HepG2 (cell line): ENCODE results near the gene HSPA5. TPM values are rescaled to one million over a fixed set of nuclear protein-coding genes. Genes with fewer than 3 reads are reported as not detected.

ENCODE experiments used
- ATAD3A ChIP-seq: sonication (generic); formaldehyde crosslinking; IDR thresholded peaks from 2 replicates; pipeline ENCODE4 v1.4.0; 2020; ENCODE audit warnings: missing genetic modification reagents
- ATF5 ChIP-seq: sonication (generic); formaldehyde crosslinking; IDR thresholded peaks from 2 replicates; pipeline ENCODE4 v1.4.0; 2020; ENCODE audit warnings: mild to moderate bottlenecking, low read depth, missing genetic modification reagents
- ATM ChIP-seq: fragments of 450-650 bp; IDR thresholded peaks from 2 replicates; pipeline ENCODE4 v1.7.1; 2017; ENCODE audit warnings: mild to moderate bottlenecking, borderline replicate concordance
- CENPX ChIP-seq: sonication (generic); formaldehyde crosslinking; IDR thresholded peaks from 2 replicates; pipeline ENCODE4 v1.9.0; 2021; ENCODE audit warnings: mild to moderate bottlenecking, missing genetic modification reagents, moderate library complexity
- CREB3 ChIP-seq: sonication (generic); formaldehyde crosslinking; IDR thresholded peaks from 2 replicates; pipeline ENCODE4 v1.5.0; 2020; ENCODE audit warnings: missing genetic modification reagents
- DMAP1 ChIP-seq: IDR thresholded peaks from 2 replicates; pipeline ENCODE4 v1.6.1; 2016
- EED ChIP-seq: sonication (generic); formaldehyde crosslinking; IDR thresholded peaks from 2 replicates; pipeline ENCODE4 v1.5.0; 2020; ENCODE audit warnings: mild to moderate bottlenecking, missing genetic modification reagents
- HOXA9 ChIP-seq: sonication (generic); formaldehyde crosslinking; IDR thresholded peaks from 2 replicates; pipeline ENCODE4 v1.8.1; 2022; ENCODE audit warnings: missing genetic modification reagents, mild to moderate bottlenecking, moderate library complexity, borderline replicate concordance
- MIER2 ChIP-seq: IDR thresholded peaks from 2 replicates; pipeline ENCODE4 v1.6.1; 2016; ENCODE audit warnings: missing biosample characterization, missing genetic modification reagents
- MTF1 ChIP-seq: sonication (generic); formaldehyde crosslinking; IDR thresholded peaks from 2 replicates; pipeline ENCODE4 v1.5.0; 2020; ENCODE audit warnings: missing genetic modification reagents
- NPAS2 ChIP-seq: sonication (generic); formaldehyde crosslinking; IDR thresholded peaks from 2 replicates; pipeline ENCODE4 v1.8.0; 2022; ENCODE audit warnings: mild to moderate bottlenecking, missing genetic modification reagents, borderline replicate concordance
- PLRG1 ChIP-seq: fragments of 450-650 bp; conservative IDR thresholded peaks from 2 replicates; pipeline ENCODE4 v1.6.1; 2016
- THAP11 ChIP-seq: IDR thresholded peaks from 2 replicates; pipeline ENCODE4 v1.6.1; 2016; ENCODE audit warnings: missing biosample characterization, missing genetic modification reagents
- WIZ ChIP-seq: sonication (generic); formaldehyde crosslinking; IDR thresholded peaks from 2 replicates; pipeline ENCODE4 v1.5.1; 2020; ENCODE audit warnings: mild to moderate bottlenecking, missing genetic modification reagents
- ZFAT ChIP-seq: sonication (generic); formaldehyde crosslinking; conservative IDR thresholded peaks from 2 replicates; pipeline ENCODE4 v1.8.1; 2023; ENCODE audit warnings: missing genetic modification reagents, inconsistent platforms
- ZFP82 ChIP-seq: sonication (generic); formaldehyde crosslinking; IDR thresholded peaks from 2 replicates; pipeline ENCODE4 v1.5.1; 2020; ENCODE audit warnings: mild to moderate bottlenecking, missing genetic modification reagents, borderline replicate concordance
- ZGPAT ChIP-seq: IDR thresholded peaks from 2 replicates; pipeline ENCODE4 v1.6.1; 2016; ENCODE audit warnings: mild to moderate bottlenecking
- ZNF207 ChIP-seq: fragments of 450-650 bp; IDR thresholded peaks from 2 replicates; pipeline ENCODE4 v1.6.1; 2016; ENCODE audit warnings: antibody characterized with exemption, borderline replicate concordance
- ZNF235 ChIP-seq: sonication (generic); formaldehyde crosslinking; IDR thresholded peaks from 2 replicates; pipeline ENCODE4 v1.8.1; 2023; ENCODE audit warnings: mild to moderate bottlenecking, missing genetic modification reagents, borderline replicate concordance
- ZNF253 ChIP-seq: sonication (generic); formaldehyde crosslinking; IDR thresholded peaks from 2 replicates; pipeline ENCODE4 v1.8.0; 2022; ENCODE audit warnings: mild to moderate bottlenecking, missing genetic modification reagents, borderline replicate concordance
- ZNF317 ChIP-seq: sonication (generic); formaldehyde crosslinking; IDR thresholded peaks from 2 replicates; pipeline ENCODE4 v1.5.0; 2020; ENCODE audit warnings: mild to moderate bottlenecking, missing genetic modification reagents
- ZNF337 ChIP-seq: sonication (generic); formaldehyde crosslinking; IDR thresholded peaks from 2 replicates; pipeline ENCODE4 v1.5.1; 2020; ENCODE audit warnings: missing genetic modification reagents, low read depth, mild to moderate bottlenecking, borderline replicate concordance
- ZNF446 ChIP-seq: sonication (generic); formaldehyde crosslinking; IDR thresholded peaks from 2 replicates; pipeline ENCODE4 v1.5.0; 2020; ENCODE audit warnings: mild to moderate bottlenecking, missing genetic modification reagents
- ZNF556 ChIP-seq: sonication (generic); formaldehyde crosslinking; IDR thresholded peaks from 2 replicates; pipeline ENCODE4 v1.4.0; 2020; ENCODE audit warnings: mild to moderate bottlenecking, missing genetic modification reagents, borderline replicate concordance
- ZNF572 ChIP-seq: sonication (generic); formaldehyde crosslinking; IDR thresholded peaks from 2 replicates; pipeline ENCODE4 v1.5.1; 2020; ENCODE audit warnings: mild to moderate bottlenecking, missing genetic modification reagents
- ZNF614 ChIP-seq: IDR thresholded peaks from 2 replicates; pipeline ENCODE4 v1.6.1; 2018; ENCODE audit warnings: missing biosample characterization, missing genetic modification reagents, inconsistent platforms, borderline replicate concordance
- ZNF724P ChIP-seq: sonication (generic); formaldehyde crosslinking; IDR thresholded peaks from 2 replicates; pipeline ENCODE4 v1.8.0; 2022; ENCODE audit warnings: missing genetic modification reagents, borderline replicate concordance
- ZNF776 ChIP-seq: sonication (generic); formaldehyde crosslinking; IDR thresholded peaks from 2 replicates; pipeline ENCODE4 v1.4.0; 2020; ENCODE audit warnings: mild to moderate bottlenecking, missing genetic modification reagents
- ZNF879 ChIP-seq: sonication (generic); formaldehyde crosslinking; IDR thresholded peaks from 2 replicates; pipeline ENCODE4 v1.8.1; 2023; ENCODE audit warnings: missing genetic modification reagents
- polyA plus RNA-seq, 8 experiments: library from polyadenylated mRNA; depleted of rRNA in 3 of 8; stranded (reverse) in 7 of 8; unstranded in 1 of 8; fragments of >200 nt; fragmentation: Illumina TruSeq in 4 of 8; extraction: Trizol in 4 of 8; gene quantifications; 2 replicates each; pipeline versions ENCODE4 v1.2.1 to v1.2.3, GENCODE V29; 2011 to 2016; ENCODE audit warnings: low read depth in 4 of 8, missing spikeins in 1 of 8, mixed read lengths in 1 of 8; ENCODE audit not compliant: insufficient read depth in 1 of 8
- total RNA-seq, 5 experiments: library from RNA; depleted of rRNA; stranded (reverse); fragments of >200 nt; fragmentation: Illumina TruSeq; extraction: Trizol; gene quantifications; 2 replicates each; pipeline ENCODE4 v1.2.3, GENCODE V29; 2016; ENCODE audit warnings: low read depth in 1 of 5
- TF ChIP-seq, protein P1 (sequence below): IDR thresholded peaks from 2 replicates; pipeline ENCODE4 v1.6.1; 2016; ENCODE audit warnings: missing genetic modification reagents, missing compliant biosample characterization

The HSPA5 gene
- total and polyA plus RNA-seq, 2 of the 13 experiments (the other 11 are each of a cell fraction or from before 2014, with no cell fraction given): 201 to 206 TPM

DNA sequence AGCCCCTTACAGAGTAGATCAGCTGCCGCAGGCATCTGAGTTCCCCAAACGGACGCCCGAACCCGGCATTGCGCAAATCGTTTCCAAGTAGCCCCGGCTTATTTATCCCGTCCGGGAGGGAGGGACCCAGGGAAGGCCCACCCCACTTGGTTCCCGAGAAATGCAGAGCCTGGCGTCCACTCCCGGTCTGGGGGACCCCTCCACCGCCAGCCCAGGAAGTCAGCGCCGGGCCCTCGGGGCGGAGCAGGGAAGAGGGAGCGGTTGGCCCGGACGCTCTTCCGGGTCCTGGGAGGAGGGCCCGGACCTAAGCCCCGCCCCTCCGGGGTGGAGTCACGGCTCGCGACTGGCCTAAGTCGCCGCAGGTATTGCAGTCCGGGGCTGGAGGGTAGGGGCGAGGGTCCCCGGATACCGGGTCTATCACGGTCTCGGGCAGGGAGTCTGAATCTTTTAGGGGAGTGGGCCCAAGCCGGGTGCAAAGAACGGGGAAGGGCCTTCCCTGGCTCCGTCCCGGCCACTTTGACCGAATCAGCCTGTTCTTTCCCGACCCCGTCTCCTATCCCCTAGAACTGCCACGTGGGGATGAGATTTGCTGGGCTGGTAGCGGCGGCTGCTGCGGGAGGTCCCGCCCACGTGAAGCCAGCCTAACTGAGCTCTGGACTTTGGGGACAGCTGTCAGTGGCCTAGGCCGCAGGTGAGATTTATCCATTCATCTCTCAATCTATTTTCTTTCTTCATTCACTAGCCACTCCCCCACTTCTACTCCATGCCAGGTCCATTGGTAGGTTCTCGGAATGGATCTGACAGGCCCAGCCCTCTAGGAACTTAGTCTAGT is 40.7 kb downstream of the HSPA5 start, which contains the start of gene RABEPK (continued):
- no peak for TF ChIP-seq CREB3 (CRISPR knock-in tag)
- no peak for TF ChIP-seq ZNF446 (CRISPR knock-in tag)
- TF ChIP-seq ZNF614: no peak; the same call in 1 of the 2 replicates
- peak; percentile 79 for TF ChIP-seq THAP11 (CRISPR knock-in tag)
- TF ChIP-seq ATF5: no peak; the same call in 1 of the 2 replicates
- TF ChIP-seq ZNF556: no peak; the same call in 1 of the 2 replicates
- TF ChIP-seq ZNF235: no peak
- no peak for TF ChIP-seq ZNF317 (CRISPR knock-in tag)
- no peak for TF ChIP-seq ZNF879 (CRISPR knock-in tag)
- TF ChIP-seq HOXA9 (CRISPR knock-in tag): no peak
- no peak for TF ChIP-seq CENPX (CRISPR knock-in tag)
- TF ChIP-seq ZNF207: no peak
- TF ChIP-seq ZFP82 (CRISPR knock-in tag): no peak; the same call in 1 of the 2 replicates
- no peak for TF ChIP-seq ATM
- TF ChIP-seq PLRG1: no peak
- peak; percentile 97 for TF ChIP-seq DMAP1 (CRISPR knock-in tag)
- no peak for TF ChIP-seq ZNF776 (CRISPR knock-in tag)
- TF ChIP-seq ATAD3A (CRISPR knock-in tag): no peak
- TF ChIP-seq MTF1 (CRISPR knock-in tag): no peak
- TF ChIP-seq EED (CRISPR knock-in tag): no peak
- peak; percentile 24; the same call in 1 of the 2 replicates for TF ChIP-seq ZNF724P (CRISPR knock-in tag)
- TF ChIP-seq NPAS2 (CRISPR knock-in tag): no peak
- TF ChIP-seq ZGPAT (CRISPR knock-in tag): peak; percentile 71
- TF ChIP-seq, protein P1, sequence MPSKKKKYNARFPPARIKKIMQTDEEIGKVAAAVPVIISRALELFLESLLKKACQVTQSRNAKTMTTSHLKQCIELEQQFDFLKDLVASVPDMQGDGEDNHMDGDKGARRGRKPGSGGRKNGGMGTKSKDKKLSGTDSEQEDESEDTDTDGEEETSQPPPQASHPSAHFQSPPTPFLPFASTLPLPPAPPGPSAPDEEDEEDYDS: peak; percentile 94
- TF ChIP-seq WIZ (CRISPR knock-in tag): no peak
- TF ChIP-seq MIER2 (CRISPR knock-in tag): no peak
- peak; percentile 80; the same call in 1 of the 2 replicates for TF ChIP-seq ZNF337 (CRISPR knock-in tag)
- no peak for TF ChIP-seq ZNF253 (CRISPR knock-in tag)
- TF ChIP-seq ZNF572 (CRISPR knock-in tag): no peak
- TF ChIP-seq ZFAT (CRISPR knock-in tag): no peak
